K562 (cell line): ENCODE data around the gene PAM. TPM values are rescaled to one million over a fixed set of nuclear protein-coding genes. Genes with fewer than 3 reads are reported as not detected.

Experiments
- ATAC-seq: fragments of 200-7000 bp; cut with Tn5 transposase; 3 replicates; pipeline ENCODE4 v1.9.1; 2020; ENCODE audit warnings: moderate library complexity
- BruUV-seq: library from RNA; stranded (reverse); fragments of 400-500 nt; replicated peaks from 2 replicates; lab custom pipeline; 2021; lab: Mats Ljungman, UMichigan
- CTCF ChIA-PET: fragments of 300-600 bp; formaldehyde crosslinking; extraction: SDS; loops from one replicate; lab custom pipeline; 2021; ENCODE audit warnings: low intra/inter-chr PET ratio; lab: Yijun Ruan, JAX
- POLR2A ChIA-PET: fragments of 300-600, 350-650 bp; sonication (Branson Sonifier 250); formaldehyde crosslinking; extraction: SDS; loops from one replicate; lab custom pipeline; 2021; ENCODE audit warnings: antibody characterized with exemption, inconsistent platforms; lab: Yijun Ruan, JAX
- DNase-seq, 4 experiments: peaks; one replicate each; pipeline versions ENCODE4 v3.0.0 to v3.0.0-alpha.2; 2011 to 2018; ENCODE audit warnings: low spot score in 3 of 4, mixed read lengths in 3 of 4; ENCODE audit errors: extremely low read depth in 1 of 4
- FAIRE-seq: peaks from 2 replicates; lab custom pipeline; 2011; peaks lifted over from hg19 to GRCh38; lab: Jason Lieb, UNC
- H2AFZ ChIP-seq: 2 replicates; pipeline ENCODE4 v1.6.0; 2011; ENCODE audit warnings: low read depth, low read length, control low read depth, inconsistent platforms
- H3K27ac ChIP-seq: fragments of 200-600 bp; 3 replicates; pipeline ENCODE4 v1.8.0; 2011; ENCODE audit warnings: low read depth, mild to moderate bottlenecking, control low read depth, inconsistent platforms, low read length, moderate library complexity, mixed read lengths; ENCODE audit errors: extremely low read depth
- H3K27me3 ChIP-seq, 2 experiments: fragments of 300-600 bp in 1 of 2; 2 replicates in 1 of 2; 3 replicates in 1 of 2; pipeline versions ENCODE4 v1.6.0 to v1.8.0; 2011; ENCODE audit warnings: inconsistent platforms in 2 of 2, low read length in 2 of 2, mild to moderate bottlenecking in 1 of 2, mixed read lengths in 1 of 2, moderate library complexity in 1 of 2; ENCODE audit not compliant: control insufficient read depth in 2 of 2, insufficient read depth in 2 of 2
- H3K36me3 ChIP-seq: fragments of 300-600 bp; 3 replicates; pipeline ENCODE4 v1.8.0; 2011; ENCODE audit warnings: mild to moderate bottlenecking, low read length, inconsistent platforms; ENCODE audit not compliant: control insufficient read depth, insufficient read depth
- H3K4me1 ChIP-seq, 2 experiments: fragments of 200-600 bp in 1 of 2; replicated peaks in 1 of 2; 2 replicates in 1 of 2; 3 replicates in 1 of 2; pipeline versions ENCODE4 v1.5.1 to v1.8.0; 2011; ENCODE audit warnings: inconsistent platforms in 2 of 2, low read length in 2 of 2, mild to moderate bottlenecking in 1 of 2, mixed read lengths in 1 of 2, moderate library complexity in 1 of 2; ENCODE audit not compliant: control insufficient read depth in 2 of 2, insufficient read depth in 2 of 2
- H3K4me2 ChIP-seq: 2 replicates; pipeline ENCODE4 v1.6.1; 2011; ENCODE audit warnings: low read length, control low read depth, inconsistent platforms, mixed read lengths; ENCODE audit not compliant: insufficient read depth
- H3K4me3 ChIP-seq: fragments of 200-600 bp; sonication (generic), shearing (Covaris generic); 2 replicates; pipeline ENCODE4 v1.5.1; 2016; ENCODE audit warnings: control low read depth, inconsistent platforms
- H3K79me2 ChIP-seq: fragments of 200-600 bp; 3 replicates; pipeline ENCODE4 v1.8.0; 2011; ENCODE audit warnings: low read length, inconsistent platforms; ENCODE audit not compliant: control insufficient read depth, insufficient read depth
- H3K9ac ChIP-seq, 2 experiments: 2 replicates each; pipeline versions ENCODE4 v1.6.0 to v1.6.1; 2011; ENCODE audit warnings: low read depth in 2 of 2, low read length in 2 of 2, control low read depth in 1 of 2, inconsistent platforms in 1 of 2, mild to moderate bottlenecking in 1 of 2, mixed read lengths in 1 of 2; ENCODE audit not compliant: insufficient read depth in 1 of 2
- H3K9me1 ChIP-seq: one replicate; pipeline ENCODE4 v1.6.0; 2011; ENCODE audit warnings: inconsistent platforms, mild to moderate bottlenecking, low read length, moderate library complexity; ENCODE audit not compliant: control insufficient read depth, insufficient read depth
- H3K9me3 ChIP-seq: replicated peaks from 2 replicates; pipeline ENCODE4 v1.5.1; 2011; ENCODE audit warnings: low read depth, low read length, inconsistent platforms; ENCODE audit not compliant: control insufficient read depth, insufficient read depth
- H4K20me1 ChIP-seq: replicated peaks from 2 replicates; pipeline ENCODE4 v1.6.1; 2011; ENCODE audit warnings: low read length, inconsistent platforms, mixed read lengths; ENCODE audit not compliant: control insufficient read depth, insufficient read depth
- ETV5 ChIP-seq: sonication (generic); formaldehyde crosslinking; IDR thresholded peaks from 2 replicates; pipeline ENCODE4 v1.4.0; 2020; ENCODE audit warnings: low read depth, mild to moderate bottlenecking, missing genetic modification reagents
- JUND ChIP-seq, 2 experiments: IDR thresholded peaks; 2 replicates in 1 of 2; 3 replicates in 1 of 2; pipeline ENCODE4 v1.6.1; 2011; ENCODE audit warnings: borderline replicate concordance in 2 of 2, low read depth in 2 of 2, low read length in 2 of 2, improper control_type of control experiment in 1 of 2, missing biosample characterization in 1 of 2, missing genetic modification characterization in 1 of 2, missing genetic modification reagents in 1 of 2
- MED1 ChIP-seq: sonication (generic); formaldehyde crosslinking; IDR thresholded peaks from 2 replicates; pipeline ENCODE4 v1.8.1; 2023; ENCODE audit warnings: missing genetic modification reagents, borderline replicate concordance
- MYNN ChIP-seq, 2 experiments: sonication (generic); formaldehyde crosslinking in 1 of 2; IDR thresholded peaks; 2 replicates each; pipeline versions ENCODE4 v1.5.0 to v1.6.1; 2016 to 2020; ENCODE audit warnings: antibody characterized with exemption in 1 of 2, missing genetic modification reagents in 1 of 2
- PHB ChIP-seq: fragments of 250-450 bp; sonication (Bioruptor Pico); IDR thresholded peaks from 2 replicates; pipeline ENCODE4 v1.5.0; 2021
- RFX1 ChIP-seq: fragments of 450-650 bp; IDR thresholded peaks from 2 replicates; pipeline ENCODE4 v1.6.1; 2016; ENCODE audit warnings: mild to moderate bottlenecking, moderate library complexity
- TAF9B ChIP-seq: fragments of 450-650 bp; IDR thresholded peaks from 2 replicates; pipeline ENCODE4 v1.6.1; 2018; ENCODE audit warnings: mild to moderate bottlenecking; ENCODE audit not compliant: partially characterized antibody
- ZBED1 ChIP-seq: IDR thresholded peaks from 2 replicates; pipeline ENCODE4 v1.6.1; 2014
- ZNF121 ChIP-seq: sonication (generic); formaldehyde crosslinking; conservative IDR thresholded peaks from 2 replicates; pipeline ENCODE4 v1.8.0; 2022; ENCODE audit warnings: missing genetic modification reagents
- ZNF592 ChIP-seq: fragments of 450-650 bp; IDR thresholded peaks from 2 replicates; pipeline ENCODE4 v1.6.1; 2017; ENCODE audit warnings: antibody characterized with exemption, mild to moderate bottlenecking
- WGBS: fragments of 100-300 bp; shearing (Covaris generic); methylation state at CpG from one replicate; pipeline ENCODE4 v1.1.6; 2016; ENCODE audit warnings: low coverage, mixed read lengths; ENCODE audit not compliant: insufficient coverage; ENCODE audit errors: missing lambda C conversion rate; 5-methylcytosine and 5-hydroxymethylcytosine counted together
- in situ Hi-C: fragments of 300-500 bp; cut with MboI; formaldehyde crosslinking; loops from 4 replicates; pipeline ENCODE4 v1.15.0; 2018; ENCODE audit warnings: inconsistent platforms, mixed read lengths
- intact Hi-C: fragments of 100-400 bp; cut with micrococcal nuclease; formaldehyde crosslinking; loops from 2 replicates; pipeline ENCODE4 v1.14.2; 2022
- polyA plus RNA-seq, 8 experiments: library from polyadenylated mRNA; depleted of rRNA in 4 of 8; stranded (reverse) in 5 of 8; unstranded in 3 of 8; fragments of >200 nt; fragmentation: Nextera tagmentation in 2 of 8; fragmentation: Illumina TruSeq in 1 of 8; extraction: Ambion mirVana in 2 of 8; extraction: Trizol in 1 of 8; gene quantifications; 2 replicates each; pipeline versions ENCODE4 v1.2.1 to v1.2.3, GENCODE V29; 2011 to 2014; ENCODE audit warnings: inconsistent platforms in 1 of 8, missing spikeins in 1 of 8
- total RNA-seq, 7 experiments: library from RNA; depleted of rRNA in 6 of 7; stranded (reverse); fragments of >200 nt in 6 of 7; fragmentation: Illumina TruSeq in 2 of 7; extraction: Trizol in 2 of 7; gene quantifications; 2 replicates each; pipeline versions ENCODE4 v1.2.1 to v1.2.3, GENCODE V29; 2011 to 2021; ENCODE audit warnings: low replicate concordance in 1 of 7
- TF ChIP-seq, protein P1 (sequence below): fragments of 450-650 bp; IDR thresholded peaks from 2 replicates; pipeline ENCODE4 v1.6.1; 2016; ENCODE audit warnings: low read depth, mild to moderate bottlenecking, moderate library complexity
- TF ChIP-seq, protein P2 (sequence below): fragments of 250-450 bp; sonication (Bioruptor Pico); IDR thresholded peaks from 2 replicates; pipeline ENCODE4 v1.5.0; 2021; ENCODE audit warnings: mild to moderate bottlenecking, borderline replicate concordance

PAM gene
- total and polyA plus RNA-seq, 9 of the 15 experiments (the other 6 are each of a cell fraction or from before 2014, with no cell fraction given): 0.39 to 3.1 (median 0.77) TPM

DNA sequence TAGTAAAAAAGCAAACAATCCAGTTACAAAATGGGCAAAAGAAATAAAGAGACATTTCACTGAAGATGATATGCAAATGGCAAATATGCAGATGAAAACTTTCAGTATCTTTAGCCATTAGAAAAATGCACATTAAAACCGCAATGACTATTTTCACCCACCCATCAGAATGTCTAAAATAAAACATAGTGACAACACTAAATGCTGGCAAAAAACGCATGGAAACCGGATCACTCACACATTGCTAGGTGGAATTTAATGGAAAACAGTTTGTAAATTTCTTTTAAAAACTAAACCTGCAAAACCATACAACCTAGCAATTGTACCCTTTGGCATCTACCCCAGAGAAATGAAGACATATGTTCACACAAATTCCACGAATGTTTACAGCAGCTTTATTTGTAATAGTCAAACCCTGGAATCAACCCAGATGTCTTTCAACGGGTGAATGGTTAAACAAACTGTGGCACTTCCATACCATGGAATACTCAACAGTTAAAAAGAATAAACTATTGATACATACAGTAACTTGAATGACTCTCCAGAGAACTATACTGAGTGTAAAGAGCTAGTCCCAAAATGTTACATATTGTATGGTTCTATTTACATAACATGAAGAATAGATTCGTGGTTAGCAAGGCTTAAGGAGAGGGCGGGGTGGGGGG lies 17.2 kb upstream of the PAM start:
- no peak for FAIRE-seq
- Histone ChIP-seq H3K36me3 (no peaks in the 10 kb centered on the region), H3K4me3 (no peak overlapping the region), H3K4me2 (no peak overlapping the region), H3K4me1 (no peaks in the 10 kb centered on the region), H3K27ac (no peak overlapping the region), H3K79me2 (no peaks in the 10 kb centered on the region), H3K27me3 (no peaks in the 10 kb centered on the region), H3K9me1 (no peaks in the 10 kb centered on the region), H3K9ac (no peak overlapping the region), H3K9me3 (no peaks in the 10 kb centered on the region), H4K20me1 (no peaks in the 10 kb centered on the region), H2AFZ (no peak overlapping the region)
- no peak for ATAC-seq
- no peak for DNase-seq
- CTCF ChIA-PET: no interaction called here
- in situ Hi-C loops: no loop called here
- BruUV-seq: no TSS peak
- TF ChIP-seq MYNN (IDR thresholded peaks at IDR 0.05) (no peak), MYNN (CRISPR knock-in tag; IDR thresholded peaks at IDR 0.05) (no peak), ZNF592 (no peak), MED1 (CRISPR knock-in tag) (no peak), ZNF121 (CRISPR knock-in tag) (no peak), PHB (CRISPR knock-in tag) (no peak), TAF9B (no peak), ZBED1 (no peak), ETV5 (CRISPR knock-in tag) (no peak), JUND (IDR thresholded peaks at IDR 0.05; ENCODE audit: borderline replicate concordance, low read depth, low read length) (no peak), JUND (tag; IDR thresholded peaks at IDR 0.05; ENCODE audit: borderline replicate concordance, low read depth, low read length) (no peak), RFX1 (no peak)
- TF ChIP-seq, protein P1, sequence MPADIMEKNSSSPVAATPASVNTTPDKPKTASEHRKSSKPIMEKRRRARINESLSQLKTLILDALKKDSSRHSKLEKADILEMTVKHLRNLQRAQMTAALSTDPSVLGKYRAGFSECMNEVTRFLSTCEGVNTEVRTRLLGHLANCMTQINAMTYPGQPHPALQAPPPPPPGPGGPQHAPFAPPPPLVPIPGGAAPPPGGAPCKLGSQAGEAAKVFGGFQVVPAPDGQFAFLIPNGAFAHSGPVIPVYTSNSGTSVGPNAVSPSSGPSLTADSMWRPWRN: no peak
- TF ChIP-seq, protein P2, sequence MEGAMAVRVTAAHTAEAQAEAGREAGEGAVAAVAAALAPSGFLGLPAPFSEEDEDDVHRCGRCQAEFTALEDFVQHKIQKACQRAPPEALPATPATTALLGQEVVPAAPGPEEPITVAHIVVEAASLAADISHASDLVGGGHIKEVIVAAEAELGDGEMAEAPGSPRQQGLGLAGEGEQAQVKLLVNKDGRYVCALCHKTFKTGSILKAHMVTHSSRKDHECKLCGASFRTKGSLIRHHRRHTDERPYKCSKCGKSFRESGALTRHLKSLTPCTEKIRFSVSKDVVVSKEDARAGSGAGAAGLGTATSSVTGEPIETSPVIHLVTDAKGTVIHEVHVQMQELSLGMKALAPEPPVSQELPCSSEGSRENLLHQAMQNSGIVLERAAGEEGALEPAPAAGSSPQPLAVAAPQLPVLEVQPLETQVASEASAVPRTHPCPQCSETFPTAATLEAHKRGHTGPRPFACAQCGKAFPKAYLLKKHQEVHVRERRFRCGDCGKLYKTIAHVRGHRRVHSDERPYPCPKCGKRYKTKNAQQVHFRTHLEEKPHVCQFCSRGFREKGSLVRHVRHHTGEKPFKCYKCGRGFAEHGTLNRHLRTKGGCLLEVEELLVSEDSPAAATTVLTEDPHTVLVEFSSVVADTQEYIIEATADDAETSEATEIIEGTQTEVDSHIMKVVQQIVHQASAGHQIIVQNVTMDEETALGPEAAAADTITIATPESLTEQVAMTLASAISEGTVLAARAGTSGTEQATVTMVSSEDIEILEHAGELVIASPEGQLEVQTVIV (CRISPR knock-in tag): no peak
- POLR2A ChIA-PET: no interaction called here
- intact Hi-C loops: no loop called here
- 2% methylated on average over 7 of the region's 7 CpGs for WGBS
